ENCODE results near the gene FUOM. TPM values are rescaled to one million over a fixed set of nuclear protein-coding genes. Genes with fewer than 3 reads are reported as not detected.

FUOM gene
- total and polyA plus RNA-seq, 2 of the 4 experiments (the other 2 are of a cell fraction), result 26.3 to 52.8 TPM

DNA sequence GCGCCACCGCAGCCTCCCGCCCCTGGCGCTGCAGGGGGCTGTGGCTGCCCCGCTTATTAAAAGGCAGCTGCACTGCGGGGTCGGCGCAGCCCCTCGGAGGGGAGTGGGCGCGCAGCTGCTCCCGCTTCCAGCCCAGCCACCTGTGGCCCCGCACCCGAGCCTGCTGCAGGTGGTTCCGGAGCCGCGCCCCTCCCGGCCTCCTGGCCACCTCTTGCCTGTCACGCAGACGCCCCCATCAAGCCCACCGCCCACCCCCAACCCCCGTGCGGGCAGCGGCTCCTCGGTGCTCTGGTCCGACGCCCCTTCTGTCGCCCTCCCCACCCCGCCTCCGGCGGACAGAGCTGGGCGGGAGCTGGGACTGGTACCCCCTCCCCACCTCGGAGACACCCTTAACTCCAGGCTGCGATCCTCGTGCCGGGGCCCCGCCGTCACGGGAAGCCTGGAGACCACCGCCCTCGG is 21.7 kb downstream of the FUOM start:
- POLR2A ChIA-PET (ENCODE audit: unreplicated experiment), result no interaction called here
- dilution Hi-C loops (cut with HindIII; ENCODE audit: low sequenced_read_pairs, unreplicated experiment), result no loop called here
- H2BK120ac ChIP-seq (ENCODE audit: low read depth, low read length), result no peak overlapping the region
- no peak overlapping the region for H3K18ac ChIP-seq (ENCODE audit: low read depth, low read length)
- H3K4me1 ChIP-seq (ENCODE audit: control insufficient read depth, insufficient read depth, low read length), result peaks cover 3% of the 10 kb centered on the region; the same call in 1 of the 2 replicates
- no peak overlapping the region for H4K8ac ChIP-seq (ENCODE audit: low read depth in 2 of 2, low read length in 2 of 2)
- no peak overlapping the region for H3K9ac ChIP-seq (ENCODE audit: low read depth, low read length)
- ATAC-seq (ENCODE audit: low read depth), result no peak
- no peak overlapping the region for H4K91ac ChIP-seq (ENCODE audit: insufficient read depth, low read depth, low read length)
- H2BK15ac ChIP-seq (ENCODE audit: low read depth, low read length), result no peak overlapping the region
- no peak overlapping the region for H3K56ac ChIP-seq (ENCODE audit: extremely low read depth, insufficient read depth, low read length)
- intact Hi-C loops (cut with micrococcal nuclease), result no loop called here
- DNase-seq, result no peak
- in situ Hi-C loops (cut with MboI; ENCODE audit: low sequenced_read_pairs), result no loop called here
- no TSS peak for BruUV-seq (replicated peaks)
- H4K20me1 ChIP-seq (ENCODE audit: insufficient read depth, low read length), result no peaks in the 10 kb centered on the region
- no peak overlapping the region for H3K4me3 ChIP-seq (ENCODE audit: insufficient read depth, low read depth, low read length)
- peaks cover 50% of the 10 kb centered on the region for H3K27me3 ChIP-seq (ENCODE audit: control insufficient read depth, insufficient read depth, low read length)
- TF ChIP-seq SMC3 (IDR thresholded peaks at IDR 0.05; ENCODE audit: low read depth, low read length), result no peak
- TF ChIP-seq, protein P1, sequence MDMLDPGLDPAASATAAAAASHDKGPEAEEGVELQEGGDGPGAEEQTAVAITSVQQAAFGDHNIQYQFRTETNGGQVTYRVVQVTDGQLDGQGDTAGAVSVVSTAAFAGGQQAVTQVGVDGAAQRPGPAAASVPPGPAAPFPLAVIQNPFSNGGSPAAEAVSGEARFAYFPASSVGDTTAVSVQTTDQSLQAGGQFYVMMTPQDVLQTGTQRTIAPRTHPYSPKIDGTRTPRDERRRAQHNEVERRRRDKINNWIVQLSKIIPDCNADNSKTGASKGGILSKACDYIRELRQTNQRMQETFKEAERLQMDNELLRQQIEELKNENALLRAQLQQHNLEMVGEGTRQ (IDR thresholded peaks at IDR 0.05; ENCODE audit: low read depth, low read length), result no peak
- no peak for TF ChIP-seq MXI1 (IDR thresholded peaks at IDR 0.05; ENCODE audit: borderline replicate concordance, low read depth, low read length)
- TF ChIP-seq ELK1 (IDR thresholded peaks at IDR 0.05; ENCODE audit: borderline replicate concordance, low read depth, low read length), result no peak
- no peak for TF ChIP-seq CHD1 (IDR thresholded peaks at IDR 0.05; ENCODE audit: low read depth, low read length)
- no peak for TF ChIP-seq CEBPB (IDR thresholded peaks at IDR 0.05; ENCODE audit: low read depth, low read length)
- TF ChIP-seq MAFK (IDR thresholded peaks at IDR 0.05; ENCODE audit: low read depth, low read length), result no peak
- TF ChIP-seq RFX5 (IDR thresholded peaks at IDR 0.05; ENCODE audit: low read depth, low read length), result no peak
- TF ChIP-seq RAD21 (IDR thresholded peaks at IDR 0.05; ENCODE audit: low read length), result no peak
- no peak for TF ChIP-seq RCOR1 (IDR thresholded peaks at IDR 0.05; ENCODE audit: insufficient replicate concordance, low read length)
- no peak for TF ChIP-seq BHLHE40 (IDR thresholded peaks at IDR 0.05; ENCODE audit: low read depth, low read length)
- TF ChIP-seq NFE2L2 (IDR thresholded peaks at IDR 0.05; ENCODE audit: low read depth, low read length), result no peak
- no peak for TF ChIP-seq MAZ (IDR thresholded peaks at IDR 0.05; ENCODE audit: borderline replicate concordance, low read depth, low read length)
- no peak for TF ChIP-seq CTCF (conservative IDR thresholded peaks at IDR 0.05; ENCODE audit: low read depth, low read length)
- no peak for TF ChIP-seq POLR2A (IDR thresholded peaks at IDR 0.05; ENCODE audit: low read depth, low read length)
- H3K4ac ChIP-seq (ENCODE audit: low read depth, low read length), result no peak overlapping the region
- WGBS, 2 experiments (ENCODE audit: extremely low coverage in 2 of 2, insufficient read length in 1 of 2), result 6% methylated on average over 18 of the region's 41 CpGs; no CpG with 5 or more reads in 1 of the 2 experiments
- H3K79me1 ChIP-seq (ENCODE audit: low read depth in 1 of 2, low read length in 2 of 2), result no peaks in the 10 kb centered on the region
- no peak overlapping the region for H3K27ac ChIP-seq (ENCODE audit: insufficient read depth, low read length)
- H3K9me3 ChIP-seq (ENCODE audit: control insufficient read depth, insufficient read depth, low read length), result no peaks in the 10 kb centered on the region; the same call in 1 of the 2 replicates
- no peak overlapping the region for H2AK9ac ChIP-seq (replicated peaks; ENCODE audit: low read depth, low read length, poor library complexity)
- no peak overlapping the region for H3K14ac ChIP-seq (replicated peaks; ENCODE audit: low read depth, low read length)
- H4K5ac ChIP-seq (ENCODE audit: low read depth, low read length), result no peak overlapping the region
- no peak overlapping the region for H3K4me2 ChIP-seq (ENCODE audit: low read depth, low read length)
- CTCF ChIA-PET, result no interaction called here
- no peak overlapping the region for H2AK5ac ChIP-seq (ENCODE audit: low read depth, low read length)
- no peak overlapping the region for H2AFZ ChIP-seq (replicated peaks; ENCODE audit: low read length, poor library complexity)
- H3K9me1 ChIP-seq (ENCODE audit: insufficient read depth, low read length), result no peaks in the 10 kb centered on the region
- H2BK5ac ChIP-seq (ENCODE audit: low read depth, low read length, poor library complexity, severe bottlenecking), result no peak overlapping the region
- no peaks in the 10 kb centered on the region for H3K36me3 ChIP-seq (ENCODE audit: control insufficient read depth, insufficient read depth, low read length)
- no peak overlapping the region for H2BK20ac ChIP-seq (ENCODE audit: low read depth, low read length)
- H3K23ac ChIP-seq (ENCODE audit: low read depth, low read length), result no peak overlapping the region
